ENCODE results near the gene FUCA2. TPM values are rescaled to one million over a fixed set of nuclear protein-coding genes. Genes with fewer than 3 reads are reported as not detected.
"Not testable (repeated sequence)": the region's sequence is repeated elsewhere in the genome, so short reads cannot be mapped to it uniquely, and the experiment has no call there.

Gene FUCA2
- total RNA-seq, 2 donors from 2014 or later, result 42.1 to 47.9 TPM

DNA sequence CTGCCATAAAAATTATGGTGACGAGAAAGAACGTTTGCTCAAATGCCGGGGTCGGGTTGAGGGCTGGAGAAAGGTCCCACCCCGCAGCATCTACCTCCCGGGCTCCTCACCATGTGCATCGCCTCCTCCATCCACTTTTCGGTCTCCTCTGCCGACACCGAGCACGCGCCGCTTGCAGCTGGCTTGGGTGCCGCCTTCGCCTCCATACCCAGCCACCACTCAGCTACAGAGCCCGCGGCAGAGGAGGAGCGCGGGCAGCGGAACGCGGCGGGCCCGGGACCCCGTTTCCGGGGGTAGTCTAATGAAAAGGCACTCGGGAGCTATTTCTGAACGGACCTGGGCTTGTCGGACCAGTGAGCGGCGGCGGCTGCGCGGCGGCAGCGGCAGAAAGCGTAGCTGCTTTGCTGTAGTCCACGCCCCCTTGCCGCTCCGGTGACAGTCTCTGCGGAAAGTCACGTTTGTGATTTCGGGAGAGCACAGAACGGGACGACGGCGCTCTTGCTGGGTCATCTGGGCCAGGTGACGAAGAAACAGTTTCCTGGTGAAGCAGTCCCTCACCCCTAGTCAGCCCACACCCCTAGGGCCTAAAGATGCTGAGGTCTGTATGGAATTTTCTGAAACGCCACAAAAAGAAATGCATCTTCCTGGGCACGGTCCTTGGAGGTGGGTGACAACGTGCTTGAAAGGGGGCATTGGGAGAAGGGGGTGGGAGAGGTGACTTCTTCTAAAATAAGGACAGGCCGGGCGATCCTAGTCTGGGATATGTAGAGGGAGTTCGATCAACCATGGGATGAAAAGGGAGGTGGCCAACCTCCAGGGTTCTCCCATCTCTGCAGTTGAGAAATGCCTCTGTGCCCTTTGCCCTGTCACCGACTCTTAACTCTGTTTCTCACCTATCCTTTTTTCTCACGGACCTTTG lies 60.8 kb downstream of the FUCA2 start, which contains the start of the genes ADAT2 and PEX3:
ADAT2 (minus strand) TSS at position 243 of the 919 bp plus-strand sequence; CDS start at position 206, 37 bp downstream.
PEX3 (plus strand) TSS at position 353 of the 919 bp plus-strand sequence; CDS start at position 591, 238 bp downstream.
- DNase-seq, result peak; percentile 94
- ATAC-seq, result peak; percentile 99 to 100
- intact Hi-C loops (cut with DNase I), result no loop called here

DNA sequence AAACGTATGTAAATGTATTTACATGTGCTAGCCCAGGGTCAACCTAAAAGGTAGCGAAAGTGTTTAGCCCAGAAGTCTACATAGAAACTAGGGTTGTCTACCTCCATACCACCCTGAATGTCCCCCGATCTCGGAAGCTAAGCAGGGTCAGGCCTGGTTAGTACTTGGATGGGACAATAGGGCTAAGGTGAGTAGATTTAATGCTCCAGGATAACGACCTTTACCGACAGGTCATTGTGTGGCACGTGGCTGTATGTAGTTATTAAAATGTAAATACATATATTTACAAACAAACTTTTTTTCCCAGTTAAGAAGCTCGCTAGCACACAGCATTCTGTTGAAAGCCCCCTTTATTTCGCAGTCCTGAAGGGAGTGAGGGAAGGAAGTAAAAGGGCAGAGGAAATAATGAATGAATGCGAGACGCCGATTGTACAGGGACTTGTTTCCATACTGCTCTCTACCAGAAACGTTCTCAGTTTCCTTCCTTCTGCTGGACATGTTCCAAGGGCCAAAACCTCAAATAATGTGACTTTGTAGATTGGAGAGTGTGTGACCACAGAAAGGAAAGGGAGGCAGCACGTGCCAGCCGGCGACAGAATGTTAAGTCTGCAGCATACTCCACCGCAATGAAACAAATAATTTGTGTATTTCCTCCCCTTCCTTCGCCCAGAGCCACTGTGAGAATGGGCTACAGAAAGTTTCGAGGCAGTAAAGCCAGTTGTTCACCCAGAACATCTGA lies 61.6 kb downstream of the FUCA2 start:
- intact Hi-C loops (cut with DNase I), result no loop called here
- DNase-seq, result no peak
- peak; percentile 6 to 10 for ATAC-seq

DNA sequence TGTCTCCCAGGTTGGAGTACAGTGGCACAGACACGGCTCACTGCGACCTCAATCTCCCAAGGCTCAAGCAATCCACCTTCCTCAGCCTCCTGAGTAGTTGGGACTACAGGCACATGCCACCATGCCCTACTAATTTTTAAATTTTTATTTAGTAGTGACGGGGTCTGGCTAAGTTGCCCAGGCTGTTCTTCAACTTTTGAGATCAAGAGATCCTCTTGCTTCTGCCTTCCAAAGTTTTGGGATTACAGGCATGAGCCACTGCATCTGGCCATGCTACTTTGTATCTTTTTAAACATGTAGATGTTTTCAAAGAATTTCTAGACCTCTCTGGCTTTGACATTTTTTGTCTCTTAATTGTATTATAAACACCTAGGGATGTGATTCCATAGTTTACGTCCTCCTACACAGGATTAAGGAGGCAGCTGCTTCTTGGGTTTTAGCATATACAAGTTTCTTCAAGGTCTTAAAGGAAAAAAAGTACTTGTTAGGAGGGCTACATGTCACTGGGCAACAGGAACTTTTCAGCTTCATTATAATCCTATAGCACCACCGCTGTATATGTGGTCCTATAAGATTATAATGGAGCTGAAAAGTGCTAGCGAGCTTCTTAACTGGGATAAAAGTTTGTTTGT lies 62.3 kb downstream of the FUCA2 start:
- intact Hi-C loops (cut with DNase I), result no loop called here
- DNase-seq, result no peak
- no peak for ATAC-seq

DNA sequence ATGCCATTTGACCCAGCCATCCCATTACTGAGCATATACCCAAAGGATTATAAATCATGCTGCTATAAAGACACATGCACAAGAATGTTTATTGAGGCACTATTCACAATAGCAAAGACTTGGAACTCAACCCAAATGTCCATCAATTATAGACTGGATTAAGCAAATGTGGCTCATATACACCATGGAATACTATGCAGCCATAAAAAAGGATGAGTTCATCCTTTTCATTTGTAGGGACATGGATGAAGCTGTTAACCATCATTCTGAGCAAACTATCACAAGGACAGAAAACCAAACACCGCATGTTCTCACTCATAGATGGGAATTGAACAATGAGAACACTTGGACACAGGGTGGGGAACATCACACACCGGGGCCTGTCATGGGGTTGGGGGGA lies 63.7 kb downstream of the FUCA2 start:
- DNase-seq; ATAC-seq; intact Hi-C loops (cut with DNase I): not testable (repeated sequence)

Other genes with a start within 250 kb of the FUCA2 start
- 1 to 10 TPM; 1.9 to 2.9 TPM for gene ADAT2, start 61.0 kb downstream of the FUCA2 start, total RNA-seq
- gene PEX3, start 60.9 kb downstream of the FUCA2 start, total RNA-seq, result 10 to 100 TPM; 19.1 to 21.7 TPM
- gene PHACTR2, start 166.2 kb upstream of the FUCA2 start, total RNA-seq, result 10 to 100 TPM; 53.9 to 56.7 TPM